ENCODE measurements around the gene ADNP.

The ADNP gene

DNA sequence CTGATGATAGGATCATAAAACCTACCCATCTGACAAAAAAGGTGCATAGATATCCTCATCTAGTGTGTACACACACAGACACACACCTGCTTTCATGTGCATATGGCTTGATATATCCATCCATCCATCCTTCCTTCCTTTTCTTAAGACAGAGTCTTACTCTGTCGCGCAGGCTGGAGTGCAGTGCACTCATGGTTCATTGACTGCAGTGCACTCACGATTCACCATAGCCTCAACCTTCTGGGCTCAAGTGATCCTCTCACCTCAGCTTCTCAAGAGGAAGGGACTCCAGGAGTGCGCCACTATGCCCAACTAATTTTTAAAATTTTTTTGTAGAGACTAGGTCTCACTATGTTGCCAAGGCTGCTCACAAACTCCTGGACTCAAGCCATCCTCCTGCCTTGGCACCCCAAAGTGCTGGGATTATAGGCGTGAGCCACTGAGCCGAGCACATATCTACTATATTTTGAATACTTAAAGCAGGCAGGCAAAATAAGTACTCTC, 27.1 kb downstream of the ADNP start:
- no peak for TF ChIP-seq Cebpa-rat (IDR thresholded peaks at IDR 0.05)
- peaks cover 83% of the 10 kb centered on the region for H3K36me3 ChIP-seq
- H3K9ac ChIP-seq = no peak overlapping the region
- H3K27ac ChIP-seq = no peak overlapping the region
- H3K4me3 ChIP-seq = no peak overlapping the region
- H3K4me1 ChIP-seq = peaks cover 7% of the 10 kb centered on the region; the same call in 1 of the 2 replicates
- no peak overlapping the region for H3K4me2 ChIP-seq
- peaks cover 100% of the 10 kb centered on the region for H4K20me1 ChIP-seq
- no peaks in the 10 kb centered on the region for H3K9me3 ChIP-seq
- no peaks in the 10 kb centered on the region for H3K27me3 ChIP-seq

DNA sequence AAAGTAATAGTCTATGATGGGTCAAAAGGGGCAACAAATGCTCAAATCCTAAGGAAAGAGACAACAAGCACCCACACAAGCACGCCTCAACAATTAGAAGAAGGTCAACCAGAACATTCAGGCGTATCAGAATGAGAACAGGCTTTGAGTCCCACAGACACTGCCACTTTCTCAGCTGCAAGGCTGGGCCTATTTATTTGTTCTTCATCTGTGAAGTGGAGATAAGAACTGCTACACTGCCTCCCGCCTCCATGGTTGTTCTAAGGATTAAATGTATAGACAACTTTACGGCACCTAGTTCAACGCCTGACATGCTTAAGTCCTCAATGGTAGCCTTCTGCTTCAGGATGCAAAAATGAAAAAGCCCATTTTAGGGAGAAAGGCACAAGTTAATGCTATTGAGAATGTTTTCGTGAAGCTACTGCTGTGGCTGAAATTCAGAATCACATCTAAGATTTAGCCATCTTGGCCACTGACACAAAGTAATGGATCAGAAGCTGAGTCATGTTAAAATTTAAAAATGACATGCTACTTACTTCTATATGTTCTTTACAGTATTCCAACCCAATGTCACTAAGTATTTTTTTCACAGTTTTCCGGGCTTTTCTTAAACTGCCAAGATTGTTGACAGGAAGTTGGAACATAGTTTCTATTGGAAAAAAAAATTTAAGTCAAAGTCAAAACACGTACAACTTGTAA, 27.7 kb downstream of the ADNP start:
- no peak overlapping the region for H3K4me3 ChIP-seq
- no peak overlapping the region for H3K4me2 ChIP-seq
- no peak overlapping the region for H3K9ac ChIP-seq
- TF ChIP-seq Cebpa-rat (IDR thresholded peaks at IDR 0.05) = no peak
- peaks cover 83% of the 10 kb centered on the region for H3K36me3 ChIP-seq
- no peak overlapping the region for H3K27ac ChIP-seq
- peaks cover 7% of the 10 kb centered on the region; the same call in 1 of the 2 replicates for H3K4me1 ChIP-seq
- peaks cover 100% of the 10 kb centered on the region for H4K20me1 ChIP-seq
- no peaks in the 10 kb centered on the region for H3K9me3 ChIP-seq
- H3K27me3 ChIP-seq = no peaks in the 10 kb centered on the region

DNA sequence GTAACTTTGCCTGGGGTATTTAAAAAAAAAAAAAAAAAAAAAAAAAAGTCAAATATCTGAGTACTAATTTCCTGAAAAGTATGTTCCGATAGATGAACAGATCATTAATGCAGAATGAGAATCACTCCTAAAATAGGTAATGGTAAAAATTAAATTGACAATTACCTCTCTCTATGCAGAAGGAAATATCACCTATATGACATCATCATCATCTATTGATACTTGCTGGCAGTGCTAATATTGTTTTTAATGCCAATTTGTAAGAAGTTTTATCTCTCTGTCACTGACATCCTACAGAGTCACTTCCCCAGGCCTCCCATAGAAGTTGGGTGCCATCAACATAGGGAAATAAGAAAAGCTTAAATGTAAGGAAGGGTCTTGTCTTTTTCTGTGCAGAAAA, 29.9 kb downstream of the ADNP start:
- H3K27me3 ChIP-seq = no peaks in the 10 kb centered on the region
- no peak for TF ChIP-seq Cebpa-rat (IDR thresholded peaks at IDR 0.05)
- no peak overlapping the region for H3K4me2 ChIP-seq
- no peak overlapping the region for H3K9ac ChIP-seq
- H3K27ac ChIP-seq = no peak overlapping the region
- peaks cover 100% of the 10 kb centered on the region for H4K20me1 ChIP-seq
- peaks cover 88% of the 10 kb centered on the region for H3K36me3 ChIP-seq
- H3K4me3 ChIP-seq = no peak overlapping the region
- no peaks in the 10 kb centered on the region for H3K4me1 ChIP-seq
- H3K9me3 ChIP-seq = no peaks in the 10 kb centered on the region

DNA sequence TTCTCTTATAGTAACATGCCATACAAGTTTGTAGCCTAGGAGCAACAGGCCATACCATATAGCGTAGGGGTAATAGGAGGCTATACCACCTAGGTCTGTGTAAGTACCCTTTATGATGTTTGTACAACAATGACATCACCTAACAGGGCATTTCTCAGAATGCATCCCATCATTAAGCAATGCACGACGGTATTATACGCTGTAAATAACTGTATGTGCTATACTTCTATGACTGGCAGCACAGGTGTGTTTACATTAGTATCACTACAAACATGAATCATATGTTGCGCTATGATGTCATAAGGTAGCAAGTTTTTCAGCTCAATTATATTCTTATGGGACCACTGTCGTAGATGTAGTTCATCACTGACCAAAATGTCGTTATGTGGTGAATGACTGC, 31.0 kb downstream of the ADNP start:
- TF ChIP-seq Cebpa-rat (IDR thresholded peaks at IDR 0.05) = no peak
- H3K27ac ChIP-seq = no peak overlapping the region
- H3K4me2 ChIP-seq = no peak overlapping the region
- no peaks in the 10 kb centered on the region for H3K27me3 ChIP-seq
- H3K9me3 ChIP-seq = no peaks in the 10 kb centered on the region
- no peak overlapping the region for H3K4me3 ChIP-seq
- peaks cover 100% of the 10 kb centered on the region for H4K20me1 ChIP-seq
- H3K4me1 ChIP-seq = no peaks in the 10 kb centered on the region
- no peak overlapping the region for H3K9ac ChIP-seq
- H3K36me3 ChIP-seq = peaks cover 93% of the 10 kb centered on the region

DNA sequence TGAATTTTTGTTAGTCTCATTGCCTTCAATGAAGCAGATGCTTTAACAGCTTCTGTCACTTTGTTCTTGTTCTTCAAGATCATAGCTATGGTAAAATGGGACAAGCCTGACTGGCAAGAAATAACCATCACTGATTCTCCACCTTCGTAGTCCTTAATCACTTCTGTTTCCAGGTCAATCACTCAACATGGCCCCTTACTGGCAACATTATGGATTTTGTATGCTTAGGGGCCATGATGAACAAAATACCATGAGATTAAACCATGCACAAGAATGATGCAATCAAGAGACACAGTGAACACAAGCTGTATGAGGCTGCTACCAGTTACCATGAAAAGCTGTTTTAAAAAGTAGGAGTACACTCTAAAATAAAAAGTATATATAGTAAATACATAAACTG, 32.8 kb downstream of the ADNP start:
- H3K4me2 ChIP-seq = no peak overlapping the region
- H3K9ac ChIP-seq = no peak overlapping the region
- H3K4me1 ChIP-seq = no peaks in the 10 kb centered on the region
- no peak overlapping the region for H3K27ac ChIP-seq
- no peak for TF ChIP-seq Cebpa-rat (IDR thresholded peaks at IDR 0.05)
- peaks cover 100% of the 10 kb centered on the region for H4K20me1 ChIP-seq
- no peaks in the 10 kb centered on the region for H3K27me3 ChIP-seq
- H3K36me3 ChIP-seq = peaks cover 100% of the 10 kb centered on the region
- H3K9me3 ChIP-seq = no peaks in the 10 kb centered on the region
- no peak overlapping the region for H3K4me3 ChIP-seq

DNA sequence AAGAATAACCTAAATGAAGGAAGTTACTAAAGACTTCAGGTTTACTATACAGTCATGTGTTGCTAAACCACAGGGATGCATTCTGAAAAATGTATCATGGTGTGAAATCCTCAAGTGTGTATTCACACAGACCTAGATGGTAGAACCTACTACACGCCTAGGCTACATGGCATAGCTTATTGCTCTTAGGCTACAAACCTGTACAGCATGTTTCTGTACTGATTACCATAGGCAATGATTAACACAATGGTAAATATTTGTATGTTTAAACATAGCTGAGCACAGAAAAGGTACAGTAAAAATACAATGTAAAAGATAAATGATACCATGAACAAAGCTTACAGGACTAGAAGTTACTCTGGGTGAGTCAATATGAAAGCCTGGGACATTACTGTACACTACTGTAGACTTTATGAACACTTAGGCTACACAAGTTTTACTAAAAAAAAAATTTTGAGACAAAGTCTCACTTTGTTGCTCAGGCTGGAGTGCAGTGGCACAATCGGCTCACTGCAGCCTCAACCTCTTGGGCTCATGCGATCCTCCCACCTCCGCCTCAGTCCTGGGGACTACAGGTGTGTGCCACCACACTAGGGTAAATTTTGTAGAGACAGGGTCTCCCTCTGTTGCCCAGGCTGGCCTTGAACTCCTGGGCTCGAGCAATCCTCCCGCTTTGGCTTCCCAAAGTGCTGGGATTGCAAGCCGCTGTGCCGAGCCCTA, 36.0 kb downstream of the ADNP start:
- no peak overlapping the region for H3K27ac ChIP-seq
- H3K4me1 ChIP-seq = peaks cover 8% of the 10 kb centered on the region; the same call in 1 of the 2 replicates
- no peaks in the 10 kb centered on the region for H3K9me3 ChIP-seq
- no peak overlapping the region for H3K4me2 ChIP-seq
- peaks cover 100% of the 10 kb centered on the region for H3K36me3 ChIP-seq
- no peak for TF ChIP-seq Cebpa-rat (IDR thresholded peaks at IDR 0.05)
- no peak overlapping the region for H3K4me3 ChIP-seq
- H3K27me3 ChIP-seq = no peaks in the 10 kb centered on the region
- H3K9ac ChIP-seq = no peak overlapping the region
- peaks cover 100% of the 10 kb centered on the region for H4K20me1 ChIP-seq

DNA sequence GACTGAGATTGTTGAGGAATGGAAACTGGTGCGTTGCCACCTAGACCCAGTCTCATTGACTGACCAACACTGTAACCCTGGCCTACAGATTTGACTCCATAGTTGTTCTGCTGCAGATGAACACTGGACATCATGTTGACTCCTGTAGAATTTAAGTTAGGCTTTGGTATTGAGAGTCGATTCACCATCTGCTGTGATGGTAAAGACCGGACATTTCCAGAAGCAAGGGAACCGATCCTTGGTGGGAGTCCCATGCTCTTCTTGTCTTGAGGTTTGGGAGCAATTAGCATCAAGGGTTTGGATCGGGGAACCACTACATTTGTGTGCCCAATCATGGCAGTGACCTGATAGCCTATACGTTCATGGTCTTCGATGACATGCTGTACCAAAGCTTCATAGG, 37.6 kb downstream of the ADNP start:
- Histone ChIP-seq H3K9ac (no peak overlapping the region), H3K4me3 (no peak overlapping the region), H4K20me1 (peaks cover 100% of the 10 kb centered on the region), H3K27me3 (no peaks in the 10 kb centered on the region), H3K4me2 (no peak overlapping the region), H3K4me1 (peaks cover 19% of the 10 kb centered on the region; the same call in 1 of the 2 replicates), H3K27ac (no peak overlapping the region), H3K36me3 (peaks cover 100% of the 10 kb centered on the region), H3K9me3 (no peaks in the 10 kb centered on the region)
- TF ChIP-seq Cebpa-rat (IDR thresholded peaks at IDR 0.05) = no peak

DNA sequence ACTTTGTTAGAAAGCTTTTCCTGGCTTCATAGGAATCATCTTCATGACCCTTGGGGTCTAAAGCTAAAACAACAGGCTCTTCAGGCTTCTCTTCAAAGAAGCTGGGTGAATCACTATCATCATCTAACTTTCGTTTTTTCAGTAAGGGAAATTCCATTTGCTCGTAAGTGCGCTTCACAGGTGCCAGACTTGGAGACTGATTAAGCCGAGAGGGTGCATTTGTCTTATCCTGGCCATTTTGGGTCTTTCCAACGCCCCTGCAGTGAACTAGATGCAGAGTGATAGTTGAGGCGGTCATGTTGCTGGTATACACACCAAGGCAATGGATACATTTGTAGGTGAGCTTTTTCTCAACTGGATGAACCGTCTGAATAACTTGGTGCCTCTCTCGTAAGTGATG, 38.8 kb downstream of the ADNP start:
- peaks cover 19% of the 10 kb centered on the region; the same call in 1 of the 2 replicates for H3K4me1 ChIP-seq
- no peak overlapping the region for H3K27ac ChIP-seq
- no peak overlapping the region for H3K9ac ChIP-seq
- peaks cover 100% of the 10 kb centered on the region for H4K20me1 ChIP-seq
- H3K4me3 ChIP-seq = no peak overlapping the region
- H3K4me2 ChIP-seq = no peak overlapping the region
- no peaks in the 10 kb centered on the region for H3K9me3 ChIP-seq
- no peaks in the 10 kb centered on the region for H3K27me3 ChIP-seq
- peaks cover 100% of the 10 kb centered on the region for H3K36me3 ChIP-seq
- TF ChIP-seq Cebpa-rat (IDR thresholded peaks at IDR 0.05) = no peak

DNA sequence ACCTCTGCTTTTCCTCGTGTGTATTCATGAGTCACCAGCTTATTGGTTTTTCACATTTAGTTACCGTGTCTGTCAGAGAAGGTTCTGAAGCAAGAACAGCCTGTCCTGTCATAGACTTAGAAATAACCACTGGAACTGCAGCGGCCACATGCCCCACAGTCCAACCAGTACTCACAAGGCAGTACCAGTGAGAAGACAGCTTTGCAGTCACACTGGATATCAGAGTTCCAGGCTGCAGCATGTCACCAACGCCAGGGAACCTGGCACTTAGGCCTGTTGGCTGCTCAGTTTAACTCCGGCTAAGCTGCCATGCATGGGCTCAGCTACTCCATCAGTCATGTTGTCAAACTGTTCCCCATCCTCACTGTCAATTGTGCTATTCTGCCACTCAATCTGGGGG, 40.1 kb downstream of the ADNP start:
- peaks cover 19% of the 10 kb centered on the region; the same call in 1 of the 2 replicates for H3K4me1 ChIP-seq
- H3K4me2 ChIP-seq = no peak overlapping the region
- no peaks in the 10 kb centered on the region for H3K27me3 ChIP-seq
- no peaks in the 10 kb centered on the region for H3K9me3 ChIP-seq
- peaks cover 100% of the 10 kb centered on the region for H4K20me1 ChIP-seq
- H3K27ac ChIP-seq = no peak overlapping the region
- H3K4me3 ChIP-seq = no peak overlapping the region
- no peak for TF ChIP-seq Cebpa-rat (IDR thresholded peaks at IDR 0.05)
- H3K9ac ChIP-seq = no peak overlapping the region
- H3K36me3 ChIP-seq = peaks cover 97% of the 10 kb centered on the region

DNA sequence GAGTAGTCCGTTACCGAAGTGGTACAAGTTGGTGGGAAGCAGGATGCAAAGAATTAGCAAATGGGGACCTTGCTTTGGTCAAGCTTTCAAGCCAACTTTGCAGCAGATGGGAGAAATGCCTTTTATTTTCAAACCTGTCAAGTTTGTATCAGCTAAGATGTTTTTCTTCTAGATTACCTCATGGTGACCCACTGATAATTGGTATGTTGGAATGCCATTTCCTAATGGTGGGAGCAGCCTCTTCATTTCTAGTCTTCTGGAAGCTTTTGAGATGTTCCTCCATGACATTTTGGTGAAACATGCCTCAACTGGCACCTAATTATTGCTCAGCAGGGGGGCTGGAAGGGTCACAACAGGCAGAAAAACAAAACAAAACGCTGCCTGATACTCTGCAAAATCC, 43.7 kb downstream of the ADNP start:
- H3K36me3 ChIP-seq = peaks cover 94% of the 10 kb centered on the region
- H4K20me1 ChIP-seq = peaks cover 96% of the 10 kb centered on the region
- peaks cover 19% of the 10 kb centered on the region; the same call in 1 of the 2 replicates for H3K4me1 ChIP-seq
- H3K4me2 ChIP-seq = no peak overlapping the region
- H3K9me3 ChIP-seq = peaks cover 6% of the 10 kb centered on the region; the same call in 1 of the 2 replicates
- H3K4me3 ChIP-seq = no peak overlapping the region
- no peak overlapping the region for H3K27ac ChIP-seq
- TF ChIP-seq Cebpa-rat (IDR thresholded peaks at IDR 0.05) = no peak
- H3K27me3 ChIP-seq = no peaks in the 10 kb centered on the region
- no peak overlapping the region for H3K9ac ChIP-seq

All from BLaER1 (cell line).